HG03442 (cell line): ENCODE measurements around the gene SIM2.

Experiments used
- ATAC-seq: cut with Tn5 transposase; IDR thresholded peaks from one replicate; pipeline ENCODE4 v1.9.1; 2021; ENCODE audit warnings: mild to moderate bottlenecking, moderate library complexity; ENCODE audit not compliant: unreplicated experiment

The SIM2 gene

DNA sequence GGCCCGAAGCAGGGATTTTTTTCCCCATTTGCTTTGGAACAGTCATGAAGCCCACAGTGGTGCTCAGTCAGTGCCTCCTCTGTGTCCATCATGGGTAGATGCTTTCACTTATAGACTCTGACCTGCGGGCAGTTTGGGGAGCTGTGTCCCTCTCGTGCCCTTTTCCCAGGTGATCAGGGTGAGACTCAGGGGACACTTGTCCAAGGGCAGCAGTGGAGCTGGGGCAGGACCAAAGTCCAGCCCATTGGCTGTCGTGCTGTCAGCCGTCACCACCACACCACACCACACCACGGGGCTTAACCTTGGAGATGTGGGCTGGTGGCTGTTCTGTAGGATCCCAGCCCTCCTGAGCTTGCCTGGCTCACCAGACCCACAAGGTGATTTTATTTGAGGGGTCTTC, 34.9 kb downstream of the SIM2 start:
- no peak for ATAC-seq

DNA sequence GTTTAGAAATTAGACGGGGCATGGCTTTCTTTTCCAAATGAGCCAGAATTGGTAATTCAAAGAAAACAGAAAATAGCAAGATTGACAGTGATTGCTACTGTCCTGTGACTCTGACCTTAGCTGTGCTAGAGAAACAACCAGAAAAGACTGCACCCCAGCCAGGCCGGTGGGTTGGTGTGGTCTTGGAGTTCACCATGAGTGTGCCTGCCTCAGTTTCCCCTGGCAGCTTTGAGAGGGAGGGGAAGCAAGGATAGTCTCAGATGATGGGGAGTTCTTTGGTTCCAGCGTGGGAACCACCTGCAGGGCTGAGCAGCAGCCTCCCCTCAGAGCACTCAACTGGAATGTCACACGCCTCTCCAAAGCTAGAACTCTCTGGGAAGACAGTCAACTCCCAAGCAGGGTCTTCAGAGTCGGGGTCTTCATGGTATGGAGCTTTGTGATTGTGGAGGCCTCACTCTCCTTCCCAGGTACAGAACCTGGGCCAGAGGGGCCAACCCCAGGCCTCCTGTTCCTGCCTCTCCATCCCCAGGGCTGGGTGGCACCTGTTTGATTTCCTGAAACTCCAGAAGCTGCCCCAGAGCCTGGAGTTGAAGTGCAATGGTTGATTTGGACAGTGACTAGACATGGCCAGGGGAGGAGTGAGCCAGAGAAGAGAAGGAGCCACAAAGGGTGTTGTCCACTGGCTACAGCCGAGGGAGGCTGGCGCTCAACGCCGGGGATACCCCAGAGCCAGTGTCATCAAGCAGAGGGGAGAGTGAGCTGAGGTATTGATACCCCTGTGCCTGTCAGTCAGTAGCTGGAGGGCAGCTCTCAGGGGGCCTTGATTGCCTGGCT, 35.7 kb downstream of the SIM2 start:
- ATAC-seq, result no peak

GRCh38 chr21:36735201-36735515, 36.2 kb downstream of the SIM2 start:
- ATAC-seq, result no peak

GRCh38 chr21:36735724-36736320, 36.9 kb downstream of the SIM2 start:
- ATAC-seq, result no peak

- no peak for ATAC-seq
These were observed 39.7 kb downstream of the SIM2 start for GRCh38 chr21:36738489-36739126.

GRCh38 chr21:36741506-36741905, 42.6 kb downstream of the SIM2 start:
- no peak for ATAC-seq

GRCh38 chr21:36743008-36743407, 44.1 kb downstream of the SIM2 start:
- no peak for ATAC-seq

GRCh38 chr21:36743446-36743845, 44.5 kb downstream of the SIM2 start:
- no peak for ATAC-seq

DNA sequence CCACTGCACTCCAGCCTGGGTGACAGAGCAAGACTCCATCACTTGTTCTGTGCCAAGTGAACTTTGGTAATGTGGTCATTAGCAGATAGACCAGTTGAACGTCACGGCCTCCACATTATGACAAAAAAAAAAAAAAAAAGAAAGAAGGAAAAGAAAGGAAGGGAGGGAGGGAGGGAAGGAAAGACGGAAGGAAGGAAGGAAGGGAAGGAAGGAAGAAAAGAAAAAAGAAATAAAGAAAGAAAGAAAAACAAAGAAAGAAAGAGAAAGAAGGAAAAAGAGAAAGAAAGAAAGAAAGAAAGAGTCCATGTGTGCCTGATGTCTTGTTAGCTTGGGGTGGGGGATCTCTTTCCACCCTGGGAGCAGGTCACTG, 45.3 kb downstream of the SIM2 start:
- no peak for ATAC-seq

GRCh38 chr21:36744560-36745231, 45.8 kb downstream of the SIM2 start:
- no peak for ATAC-seq

DNA sequence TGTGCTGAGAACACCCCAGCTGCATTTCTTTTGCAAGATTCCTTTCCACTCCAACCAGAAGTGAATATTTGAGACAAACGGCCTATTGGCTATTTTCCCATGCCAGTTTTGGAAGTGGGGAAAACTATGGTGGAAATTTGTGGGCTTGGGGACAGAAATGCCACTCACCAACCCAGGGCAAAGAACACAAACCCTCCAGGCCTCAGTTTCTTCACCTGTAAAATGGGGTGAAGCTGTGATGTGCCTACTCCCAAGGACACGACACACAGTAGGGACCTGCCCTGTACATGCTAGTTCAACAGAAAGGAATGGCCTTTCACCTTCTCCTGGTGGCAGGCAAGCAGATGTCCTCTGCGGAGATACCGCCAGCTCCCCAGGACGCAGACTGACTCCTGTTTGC, 46.5 kb downstream of the SIM2 start:
- ATAC-seq, result no peak

DNA sequence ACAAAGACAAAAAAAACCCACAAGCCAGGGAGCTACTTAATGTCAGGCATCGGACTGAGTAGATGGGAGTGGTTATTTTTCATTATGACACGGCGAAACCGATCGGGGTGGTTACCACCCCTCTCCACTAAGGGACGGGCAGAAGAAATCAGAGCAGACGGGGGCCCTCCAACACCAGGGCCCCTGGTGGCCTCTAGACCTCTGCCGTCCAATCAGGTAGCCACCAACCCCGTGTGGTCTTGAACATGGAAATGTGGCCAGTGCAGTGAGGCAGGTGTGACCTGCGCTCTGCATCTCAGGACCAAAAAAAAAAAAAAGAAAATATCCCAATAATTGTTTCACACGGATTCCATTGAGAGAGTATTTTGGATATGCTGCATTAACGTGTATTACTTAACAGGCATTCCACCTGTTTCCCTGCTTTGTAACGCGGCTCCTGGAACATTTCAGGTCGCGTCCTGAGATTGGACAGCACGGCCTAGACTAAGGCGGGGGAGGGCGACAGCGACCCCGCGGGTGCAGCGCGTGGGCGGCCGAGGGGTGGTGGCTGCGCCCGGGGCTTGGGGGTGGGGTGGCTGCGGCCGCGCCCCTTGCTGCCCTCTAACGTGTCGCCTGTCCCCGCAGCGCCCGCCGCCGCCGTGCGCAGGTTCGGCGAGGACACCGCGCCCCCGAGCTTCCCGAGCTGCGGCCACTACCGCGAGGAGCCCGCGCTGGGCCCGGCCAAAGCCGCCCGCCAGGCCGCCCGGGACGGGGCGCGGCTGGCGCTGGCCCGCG, 48.3 kb downstream of the SIM2 start:
- ATAC-seq, result no peak

DNA sequence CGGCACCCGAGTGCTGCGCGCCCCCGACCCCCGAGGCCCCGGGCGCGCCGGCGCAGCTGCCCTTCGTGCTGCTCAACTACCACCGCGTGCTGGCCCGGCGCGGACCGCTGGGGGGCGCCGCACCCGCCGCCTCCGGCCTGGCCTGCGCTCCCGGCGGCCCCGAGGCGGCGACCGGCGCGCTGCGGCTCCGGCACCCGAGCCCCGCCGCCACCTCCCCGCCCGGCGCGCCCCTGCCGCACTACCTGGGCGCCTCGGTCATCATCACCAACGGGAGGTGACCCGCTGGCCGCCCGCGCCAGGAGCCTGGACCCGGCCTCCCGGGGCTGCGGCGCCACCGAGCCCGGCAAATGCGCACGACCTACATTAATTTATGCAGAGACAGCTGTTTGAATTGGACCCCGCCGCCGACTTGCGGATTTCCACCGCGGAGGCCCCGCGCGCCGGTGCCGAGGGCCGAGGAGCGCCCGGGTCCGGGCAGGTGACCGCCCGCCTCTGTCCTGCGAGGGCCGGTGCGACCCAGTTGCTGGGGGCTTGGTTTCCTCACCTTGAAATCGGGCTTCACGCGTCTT, 49.0 kb downstream of the SIM2 start:
- no peak for ATAC-seq

DNA sequence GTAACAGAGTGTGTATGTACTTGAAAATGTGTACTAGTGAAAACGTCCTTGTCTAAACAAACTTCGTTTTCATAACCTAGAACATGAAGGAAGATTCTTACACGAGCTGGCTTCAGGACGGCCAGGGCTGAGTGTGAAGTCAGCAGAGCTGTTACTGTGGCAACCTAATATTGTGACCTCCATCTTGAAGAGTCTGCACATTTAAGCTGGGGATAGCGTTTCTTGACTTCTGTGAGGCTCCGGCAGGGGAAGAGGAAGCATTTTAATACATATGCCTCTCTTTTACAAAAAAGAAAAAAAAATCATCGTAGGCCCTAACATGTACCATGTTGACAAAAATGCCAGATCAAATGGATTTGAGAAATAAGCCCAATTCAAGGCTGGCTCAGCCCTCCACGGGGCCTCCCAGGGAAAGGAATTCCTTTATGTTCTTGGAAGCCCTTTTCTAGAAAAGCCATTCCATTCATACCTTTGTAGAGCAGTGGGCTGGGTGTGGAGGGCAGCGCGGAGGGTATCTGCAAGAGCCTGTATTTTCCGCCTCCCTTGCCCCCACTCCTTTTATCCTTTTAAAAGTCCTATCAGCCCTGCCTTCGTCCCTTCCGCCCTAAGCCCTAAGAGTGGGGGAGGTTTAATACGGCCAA, 51.1 kb downstream of the SIM2 start:
- no peak for ATAC-seq

- no peak for ATAC-seq
These were observed 51.7 kb downstream of the SIM2 start for GRCh38 chr21:36750576-36750959.

GRCh38 chr21:36751383-36751782, 52.5 kb downstream of the SIM2 start:
- no peak for ATAC-seq

- ATAC-seq, result no peak
These were observed 54.6 kb downstream of the SIM2 start for GRCh38 chr21:36753556-36753955.

DNA sequence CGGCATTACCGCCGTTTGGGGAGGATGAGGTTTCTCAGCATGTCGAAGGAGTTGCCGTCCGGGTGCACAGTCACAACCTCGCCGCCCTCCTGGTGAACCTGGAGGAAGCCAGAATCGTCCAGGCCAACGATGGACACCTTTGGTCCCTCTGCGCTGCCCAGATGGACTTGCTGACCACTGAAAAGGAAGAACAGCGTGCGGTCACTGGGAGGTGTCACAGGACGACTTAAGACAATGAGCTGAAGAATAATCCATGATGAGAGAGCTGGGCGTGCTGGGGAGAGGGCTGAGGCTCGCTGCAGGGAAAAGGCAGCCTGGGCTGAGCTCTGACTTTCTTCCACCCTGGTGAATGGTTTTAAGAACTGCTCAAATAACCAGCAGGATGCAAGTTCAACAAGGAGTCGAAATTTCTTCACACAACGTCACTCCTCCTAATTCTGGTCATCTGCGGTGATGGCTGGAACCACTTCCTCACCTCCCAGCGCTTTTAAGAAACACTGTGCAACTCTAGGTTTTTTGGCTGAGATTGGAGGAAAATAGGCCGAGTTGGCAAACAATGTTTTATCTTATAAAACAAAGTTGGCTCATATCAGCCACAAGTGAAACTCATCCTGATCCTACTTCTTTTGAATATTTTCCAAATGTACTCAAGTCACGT, 55.5 kb downstream of the SIM2 start:
- ATAC-seq, result no peak

- no peak for ATAC-seq
These were observed 57.6 kb downstream of the SIM2 start for GRCh38 chr21:36756527-36756926.

GRCh38 chr21:36757196-36757595, 58.3 kb downstream of the SIM2 start:
- ATAC-seq, result no peak
